ENCODE measurements around the gene MT1G. TPM values are rescaled to one million over a fixed set of nuclear protein-coding genes. Genes with fewer than 3 reads are reported as not detected.

MT1G gene
- total and polyA plus RNA-seq, 4 donors = 152 to 9,444 (median 3,398) TPM

GRCh38 chr16:56631197-56631596, 36.7 kb downstream of the MT1G start:
- TF ChIP-seq ZBTB33 (IDR thresholded peaks at IDR 0.05) = no peak
- no peak for TF ChIP-seq CTCF (IDR thresholded peaks at IDR 0.05; ENCODE audit: low read depth, low read length, missing input control)
- TF ChIP-seq YY1 (IDR thresholded peaks at IDR 0.05) = no peak
- no peak for DNase-seq (ENCODE audit: low spot score)
- H3K27ac ChIP-seq (ENCODE audit: low read depth in 1 of 2, low read length in 2 of 2) = peak overlapping the region; percentile 84 to 87
- no peaks in the 10 kb centered on the region for H3K27me3 ChIP-seq (ENCODE audit: control insufficient read depth in 4 of 4, insufficient read depth in 4 of 4, low read length in 3 of 4)
- H3K36me3 ChIP-seq (ENCODE audit: control insufficient read depth in 4 of 4, insufficient read depth in 3 of 4, low read depth in 1 of 4, low read length in 3 of 4) = peaks cover 0 to 3% (median 0%) of the 10 kb centered on the region in 4 donors
- H3K9ac ChIP-seq (ENCODE audit: low read depth in 1 of 2, low read length in 2 of 2) = no peak overlapping the region
- H3K4me3 ChIP-seq (ENCODE audit: low read depth in 1 of 3, low read length in 3 of 3) = peak overlapping the region in 1 of 3 donors; percentile 23
- whole genome bisulfite sequencing = 85% methylated on average over 10 of the region's 10 CpGs
- H3K9me3 ChIP-seq (ENCODE audit: control insufficient read depth in 4 of 4, low read length in 3 of 4) = no peaks in the 10 kb centered on the region
- H3K4me1 ChIP-seq (ENCODE audit: control insufficient read depth in 4 of 4, insufficient read depth in 4 of 4, low read length in 3 of 4) = peaks cover 2 to 24% (median 7%) of the 10 kb centered on the region in 4 donors

- 80% methylated on average over 3 of the region's 3 CpGs for WGBS
- no peaks in the 10 kb centered on the region for H3K27me3 ChIP-seq (ENCODE audit: control insufficient read depth in 4 of 4, insufficient read depth in 4 of 4, low read length in 3 of 4)
- H3K36me3 ChIP-seq (ENCODE audit: control insufficient read depth in 4 of 4, insufficient read depth in 3 of 4, low read depth in 1 of 4, low read length in 3 of 4) = peaks cover 0 to 3% (median 0%) of the 10 kb centered on the region in 4 donors
- no peak for TF ChIP-seq JUND (IDR thresholded peaks at IDR 0.05)
- TF ChIP-seq EGR1 (IDR thresholded peaks at IDR 0.05; ENCODE audit: low read depth in 2 of 2) = no peak
- no peak for TF ChIP-seq NR2F2 (IDR thresholded peaks at IDR 0.05)
- TF ChIP-seq ATF3 (IDR thresholded peaks at IDR 0.05) = no peak
- no peak for TF ChIP-seq SP1 (IDR thresholded peaks at IDR 0.05)
- no peak for TF ChIP-seq RAD21 (IDR thresholded peaks at IDR 0.05)
- TF ChIP-seq FOXA1 (IDR thresholded peaks at IDR 0.05) = no peak
- TF ChIP-seq YY1 (IDR thresholded peaks at IDR 0.05) = no peak
- no peak for TF ChIP-seq HNF4A (conservative IDR thresholded peaks at IDR 0.05)
- no peak for TF ChIP-seq FOXA2 (IDR thresholded peaks at IDR 0.05)
- no peak for TF ChIP-seq HNF4G (IDR thresholded peaks at IDR 0.05)
- no peak for DNase-seq (ENCODE audit: low spot score)
- H3K9ac ChIP-seq (ENCODE audit: low read depth in 1 of 2, low read length in 2 of 2) = no peak overlapping the region
- peak overlapping the region; percentile 26 to 83 for H3K27ac ChIP-seq (ENCODE audit: low read depth in 1 of 2, low read length in 2 of 2)
- peaks cover 0 to 24% (median 7%) of the 10 kb centered on the region in 4 donors for H3K4me1 ChIP-seq (ENCODE audit: control insufficient read depth in 4 of 4, insufficient read depth in 4 of 4, low read length in 3 of 4)
- H3K4me3 ChIP-seq (ENCODE audit: low read depth in 1 of 3, low read length in 3 of 3) = no peak overlapping the region
- no peaks in the 10 kb centered on the region for H3K9me3 ChIP-seq (ENCODE audit: control insufficient read depth in 4 of 4, low read length in 3 of 4)
These were observed 37.7 kb downstream of the MT1G start for GRCh38 chr16:56630134-56630533.

- H3K9ac ChIP-seq (ENCODE audit: low read depth in 1 of 2, low read length in 2 of 2) = no peak overlapping the region
- H3K9me3 ChIP-seq (ENCODE audit: control insufficient read depth in 4 of 4, low read length in 3 of 4) = no peaks in the 10 kb centered on the region
- TF ChIP-seq ZBTB33 (IDR thresholded peaks at IDR 0.05) = no peak
- no peak for TF ChIP-seq CTCF (IDR thresholded peaks at IDR 0.05; ENCODE audit: low read depth, low read length, missing input control)
- no peak for TF ChIP-seq YY1 (IDR thresholded peaks at IDR 0.05)
- no peak for TF ChIP-seq ATF3 (IDR thresholded peaks at IDR 0.05)
- no peak for TF ChIP-seq FOXA2 (IDR thresholded peaks at IDR 0.05)
- TF ChIP-seq RXRA (IDR thresholded peaks at IDR 0.05) = no peak
- TF ChIP-seq FOXA1 (IDR thresholded peaks at IDR 0.05) = no peak
- no peak for TF ChIP-seq JUND (IDR thresholded peaks at IDR 0.05)
- H3K27me3 ChIP-seq (ENCODE audit: control insufficient read depth in 4 of 4, insufficient read depth in 4 of 4, low read length in 3 of 4) = no peaks in the 10 kb centered on the region
- 85% methylated on average over 3 of the region's 3 CpGs for WGBS
- H3K36me3 ChIP-seq (ENCODE audit: control insufficient read depth in 4 of 4, insufficient read depth in 3 of 4, low read depth in 1 of 4, low read length in 3 of 4) = peaks cover 0 to 3% (median 0%) of the 10 kb centered on the region in 4 donors
- H3K4me3 ChIP-seq (ENCODE audit: low read depth in 1 of 3, low read length in 3 of 3) = no peak overlapping the region
- DNase-seq (ENCODE audit: low spot score) = no peak
- H3K27ac ChIP-seq (ENCODE audit: low read depth in 1 of 2, low read length in 2 of 2) = peak overlapping the region; percentile 52 to 83
- H3K4me1 ChIP-seq (ENCODE audit: control insufficient read depth in 4 of 4, insufficient read depth in 4 of 4, low read length in 3 of 4) = peaks cover 0 to 24% (median 7%) of the 10 kb centered on the region in 4 donors
These were observed 38.3 kb downstream of the MT1G start for GRCh38 chr16:56629531-56629930.

All from liver (tissue), 9 donors.